GM18519 (cell line): Measurements from ENCODE around the gene PMP22.

Source experiments
- ATAC-seq: cut with Tn5 transposase; IDR thresholded peaks from one replicate; pipeline ENCODE4 v1.9.1; 2021; ENCODE audit warnings: mild to moderate bottlenecking, moderate library complexity; ENCODE audit not compliant: unreplicated experiment, low FRiP score

Gene PMP22

GRCh38 chr17:15265131-15265530, at the start of gene PMP22:
Gene PMP22, minus strand, starts transcription at chr17:15265326. Its CDS starts 4,599 bp downstream, at chr17:15260727.
- ATAC-seq, result no peak

GRCh38 chr17:15311996-15312395, 46.9 kb upstream of the PMP22 start:
- ATAC-seq, result no peak

GRCh38 chr17:15309793-15310192, 44.7 kb upstream of the PMP22 start:
- ATAC-seq, result no peak

- no peak for ATAC-seq
These were observed 44.1 kb upstream of the PMP22 start for GRCh38 chr17:15309236-15309635.

- no peak for ATAC-seq
These were observed 43.6 kb upstream of the PMP22 start for GRCh38 chr17:15308758-15309157.

- no peak for ATAC-seq
These were observed 42.6 kb upstream of the PMP22 start for GRCh38 chr17:15307710-15308111.

GRCh38 chr17:15303851-15304250, 38.7 kb upstream of the PMP22 start:
- no peak for ATAC-seq

GRCh38 chr17:15303268-15303667, 38.1 kb upstream of the PMP22 start:
- ATAC-seq, result no peak

GRCh38 chr17:15301845-15302244, 36.7 kb upstream of the PMP22 start:
- no peak for ATAC-seq

GRCh38 chr17:15298176-15298575, 33.0 kb upstream of the PMP22 start:
- no peak for ATAC-seq

- no peak for ATAC-seq
These were observed 28.4 kb upstream of the PMP22 start for GRCh38 chr17:15293558-15293957.

- ATAC-seq, result no peak
These were observed 26.7 kb upstream of the PMP22 start for GRCh38 chr17:15291674-15292361.

- ATAC-seq, result no peak
These were observed 25.5 kb upstream of the PMP22 start for GRCh38 chr17:15290605-15291004.

GRCh38 chr17:15289285-15290183, 24.4 kb upstream of the PMP22 start:
- no peak for ATAC-seq

GRCh38 chr17:15288859-15289258, 23.7 kb upstream of the PMP22 start:
- ATAC-seq, result no peak

- no peak for ATAC-seq
These were observed 22.6 kb upstream of the PMP22 start for GRCh38 chr17:15287538-15288267.

GRCh38 chr17:15285466-15285865, 20.3 kb upstream of the PMP22 start:
- no peak for ATAC-seq

GRCh38 chr17:15284537-15284936, 19.4 kb upstream of the PMP22 start:
- no peak for ATAC-seq

GRCh38 chr17:15284107-15284506, 19.0 kb upstream of the PMP22 start:
- ATAC-seq, result no peak

GRCh38 chr17:15281909-15282308, 16.8 kb upstream of the PMP22 start:
- ATAC-seq, result no peak

GRCh38 chr17:15278924-15279477, 13.9 kb upstream of the PMP22 start:
- ATAC-seq, result no peak
